Stimulated activated CD4-positive, alpha-beta T cell treated with anti-CD3 and anti-CD28 coated beads, TNF-alpha, amount 100 ng/mL, for 24 hours (primary cell): ENCODE measurements around the gene ECE2.
A peak's percentile ranks its signal among the peaks of the same experiment; 100 is the strongest.

Experiments used
- DNase-seq, 3 experiments: peaks; one replicate each; pipeline ENCODE4 v3.0.0-alpha.2; 2020; ENCODE audit warnings: low read depth in 3 of 3

Gene ECE2

DNA sequence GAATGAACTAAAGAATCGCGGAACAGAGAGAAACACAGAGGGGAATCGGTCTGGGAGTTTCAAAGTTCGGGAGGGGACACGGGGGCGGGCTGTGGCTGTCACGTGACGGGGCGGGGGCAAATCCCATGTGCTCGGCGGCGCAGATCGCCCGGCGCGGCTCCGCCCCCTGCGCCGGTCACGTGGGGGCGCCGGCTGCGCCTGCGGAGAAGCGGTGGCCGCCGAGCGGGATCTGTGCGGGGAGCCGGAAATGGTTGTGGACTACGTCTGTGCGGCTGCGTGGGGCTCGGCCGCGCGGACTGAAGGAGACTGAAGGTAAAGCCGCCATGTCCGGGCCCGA lies 38.5 kb downstream of the ECE2 start, which contains the start of gene EIF4G1:
Gene EIF4G1 (plus strand): TSS at position 244 of the 337 bp plus-strand sequence. CDS start 1,191 bp downstream, outside the sequence.
- peak; percentile 83 to 92 (median 88) for DNase-seq

DNA sequence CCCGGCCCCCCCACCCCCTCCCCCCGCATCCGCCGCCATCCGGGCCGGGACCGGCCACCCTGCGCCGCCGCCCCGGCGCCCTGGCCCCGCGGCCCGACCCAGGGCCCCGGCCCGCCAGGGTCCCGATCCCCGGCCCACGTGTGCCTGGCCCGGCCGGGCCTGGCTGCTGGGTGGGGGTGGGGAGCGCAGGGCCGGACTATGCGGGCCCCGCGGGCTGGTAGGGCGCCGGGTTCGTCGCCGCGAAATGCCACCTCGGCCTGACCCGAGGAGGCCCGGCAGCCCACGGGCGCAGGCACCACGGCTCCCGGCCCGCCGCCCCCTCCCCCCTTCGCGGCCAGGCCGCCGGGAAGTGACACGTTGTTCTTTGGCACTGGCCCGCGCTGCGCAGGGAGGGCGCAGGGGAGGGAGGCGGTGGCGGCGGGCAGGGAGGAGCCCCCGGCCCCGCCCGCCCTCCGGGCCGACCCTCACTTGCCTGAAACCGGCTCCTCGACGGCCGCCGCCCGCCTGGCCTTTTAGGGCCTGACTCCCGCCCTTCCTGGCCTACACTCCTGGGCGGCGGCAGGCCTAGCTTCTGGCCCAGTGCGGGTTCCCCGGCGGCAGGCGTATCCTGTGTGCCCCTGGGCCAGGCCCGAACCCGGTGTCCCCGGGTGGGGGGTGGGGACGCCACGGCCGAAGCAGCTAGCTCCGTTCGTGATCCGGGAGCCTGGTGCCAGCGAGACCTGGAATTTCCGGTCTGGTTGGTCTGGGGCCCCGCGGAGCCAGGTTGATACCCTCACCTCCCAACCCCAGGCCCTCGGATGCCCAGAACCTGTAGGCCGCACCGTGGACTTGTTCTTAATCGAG lies 39.1 kb downstream of the ECE2 start:
- peak in 1 of 3 experiments; percentile 57 for DNase-seq

DNA sequence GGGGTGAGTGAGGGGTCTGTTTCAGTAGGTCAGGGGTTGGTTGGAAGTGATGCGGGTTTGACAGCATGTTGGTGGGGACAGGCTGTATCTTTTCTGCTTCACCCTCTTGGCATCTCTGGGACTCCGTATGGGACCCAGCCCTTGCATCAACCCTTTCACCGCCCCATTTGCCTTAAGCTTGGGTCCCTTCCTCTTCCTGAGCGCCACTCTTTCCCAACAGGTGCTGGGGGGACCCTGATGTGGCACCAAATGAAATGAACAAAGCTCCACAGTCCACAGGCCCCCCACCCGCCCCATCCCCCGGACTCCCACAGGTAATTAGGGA lies 39.7 kb downstream of the ECE2 start:
- no peak for DNase-seq

DNA sequence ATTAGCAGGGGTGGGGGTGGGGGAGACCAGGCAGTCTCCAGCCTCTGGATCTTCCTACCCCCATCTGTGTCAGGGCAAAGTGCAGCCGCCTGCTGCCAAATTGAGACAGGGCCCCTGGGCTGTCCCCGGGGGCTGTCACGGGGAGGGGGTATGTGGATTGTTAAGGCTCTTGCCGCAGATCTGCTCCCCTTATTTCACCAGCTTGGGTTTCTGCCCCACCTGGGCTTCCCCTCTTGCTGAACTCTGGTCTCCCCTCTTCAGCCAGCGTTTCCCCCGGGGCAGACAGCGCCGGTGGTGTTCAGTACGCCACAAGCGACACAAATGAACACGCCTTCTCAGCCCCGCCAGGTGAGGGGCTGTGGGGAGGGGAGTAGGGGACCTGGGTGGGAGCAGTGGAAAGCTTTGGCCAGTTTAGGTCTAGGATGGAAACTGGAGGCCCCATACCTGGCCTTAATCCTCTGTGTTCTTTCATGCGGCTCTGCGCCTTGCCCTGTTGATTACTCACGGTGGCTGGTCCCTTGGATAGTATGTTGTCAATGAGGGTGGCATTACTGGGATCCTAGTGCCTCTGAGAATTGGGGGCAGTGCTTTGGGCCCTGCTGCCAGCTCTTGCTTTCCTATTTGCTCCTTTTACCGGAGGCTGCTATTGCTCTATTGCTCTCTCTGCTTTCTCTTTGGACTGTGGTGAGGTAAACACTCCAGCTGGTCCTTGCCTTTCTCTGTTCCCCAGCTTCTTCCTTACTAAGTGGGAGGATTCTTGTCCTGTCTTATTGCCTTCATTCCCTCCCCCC lies 40.2 kb downstream of the ECE2 start:
- no peak for DNase-seq

DNA sequence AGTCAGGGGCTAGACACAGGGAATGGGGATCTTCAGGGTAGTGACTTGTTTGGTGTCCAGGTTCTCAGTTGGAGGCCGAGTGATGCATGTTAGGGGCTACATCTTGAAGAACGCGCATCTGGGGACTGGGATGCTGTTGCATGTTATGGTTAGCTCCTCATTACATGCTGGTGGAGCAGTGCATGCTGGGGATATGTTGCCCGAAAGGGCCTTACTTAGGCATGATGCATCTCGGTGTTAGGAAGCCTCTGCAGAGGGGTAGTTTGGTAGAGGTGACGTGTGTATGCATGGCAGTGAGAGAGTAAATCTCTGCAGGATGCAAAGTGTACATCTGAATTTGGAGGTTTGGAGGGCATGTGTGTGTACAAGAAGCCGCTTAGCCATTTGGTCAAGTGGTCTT lies 41.0 kb downstream of the ECE2 start:
- no peak for DNase-seq

DNA sequence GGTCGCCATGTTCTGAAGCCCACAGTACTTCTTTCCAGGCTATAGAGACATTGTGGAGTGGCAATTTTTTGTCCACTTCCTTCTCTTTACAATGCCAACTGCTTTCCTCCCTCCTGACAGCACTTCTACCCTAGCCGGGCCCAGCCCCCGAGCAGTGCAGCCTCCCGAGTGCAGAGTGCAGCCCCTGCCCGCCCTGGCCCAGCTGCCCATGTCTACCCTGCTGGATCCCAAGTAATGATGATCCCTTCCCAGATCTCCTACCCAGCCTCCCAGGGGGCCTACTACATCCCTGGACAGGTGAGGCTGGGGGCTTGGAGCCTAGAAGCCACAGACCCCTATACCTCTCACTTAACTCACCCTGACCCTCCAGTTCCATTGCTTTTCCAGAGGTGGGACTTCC lies 41.4 kb downstream of the ECE2 start:
- DNase-seq, result no peak

DNA sequence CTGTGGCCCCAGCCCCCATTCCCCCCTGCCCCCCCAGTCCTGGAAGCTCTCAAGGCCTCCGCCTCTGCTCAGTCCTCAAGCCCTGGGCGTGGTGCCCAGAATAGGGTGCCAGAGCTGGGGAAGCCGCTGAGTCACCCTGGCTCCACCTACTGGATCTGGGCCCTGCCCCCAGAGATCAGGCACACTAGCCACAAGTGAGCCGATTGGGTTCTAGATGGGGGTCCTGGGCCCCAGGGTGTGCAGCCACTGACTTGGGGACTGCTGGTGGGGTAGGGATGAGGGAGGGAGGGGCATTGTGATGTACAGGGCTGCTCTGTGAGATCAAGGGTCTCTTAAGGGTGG lies 44.3 kb downstream of the ECE2 start:
- DNase-seq, result peak in 1 of 3 experiments; percentile 59

DNA sequence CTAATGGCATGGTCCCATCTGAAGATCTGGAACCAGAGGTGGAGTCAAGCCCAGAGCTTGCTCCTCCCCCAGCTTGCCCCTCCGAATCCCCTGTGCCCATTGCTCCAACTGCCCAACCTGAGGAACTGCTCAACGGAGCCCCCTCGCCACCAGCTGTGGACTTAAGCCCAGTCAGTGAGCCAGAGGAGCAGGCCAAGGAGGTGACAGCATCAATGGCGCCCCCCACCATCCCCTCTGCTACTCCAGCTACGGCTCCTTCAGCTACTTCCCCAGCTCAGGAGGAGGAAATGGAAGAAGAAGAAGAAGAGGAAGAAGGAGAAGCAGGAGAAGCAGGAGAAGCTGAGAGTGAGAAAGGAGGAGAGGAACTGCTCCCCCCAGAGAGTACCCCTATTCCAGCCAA lies 45.8 kb downstream of the ECE2 start:
- DNase-seq, result no peak

DNA sequence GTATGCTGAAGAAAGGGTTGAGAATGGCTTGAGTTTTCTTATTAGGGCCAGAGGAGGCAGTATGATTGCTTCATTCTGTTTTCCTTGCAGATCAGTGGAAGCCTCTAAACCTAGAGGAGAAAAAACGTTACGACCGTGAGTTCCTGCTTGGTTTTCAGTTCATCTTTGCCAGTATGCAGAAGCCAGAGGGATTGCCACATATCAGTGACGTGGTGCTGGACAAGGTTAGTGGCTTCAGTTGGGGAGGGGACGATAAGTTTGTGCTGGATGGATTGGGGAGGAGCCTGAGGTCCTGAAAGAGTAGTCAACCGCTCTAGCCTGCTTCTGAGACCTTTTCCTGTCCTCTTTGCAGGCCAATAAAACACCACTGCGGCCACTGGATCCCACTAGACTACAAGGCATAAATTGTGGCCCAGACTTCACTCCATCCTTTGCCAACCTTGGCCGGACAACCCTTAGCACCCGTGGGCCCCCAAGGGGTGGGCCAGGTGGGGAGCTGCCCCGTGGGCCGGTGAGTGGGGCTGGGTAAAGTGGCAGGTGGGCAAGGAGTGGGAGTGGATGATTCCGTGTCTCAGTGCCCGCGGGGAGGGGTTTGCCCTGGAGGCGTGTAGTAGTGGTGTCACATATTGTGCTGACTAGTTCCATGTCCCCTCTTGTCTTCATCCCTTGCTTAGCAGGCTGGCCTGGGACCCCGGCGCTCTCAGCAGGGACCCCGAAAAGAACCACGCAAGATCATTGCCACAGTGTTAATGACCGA lies 47.1 kb downstream of the ECE2 start:
- DNase-seq, result no peak

DNA sequence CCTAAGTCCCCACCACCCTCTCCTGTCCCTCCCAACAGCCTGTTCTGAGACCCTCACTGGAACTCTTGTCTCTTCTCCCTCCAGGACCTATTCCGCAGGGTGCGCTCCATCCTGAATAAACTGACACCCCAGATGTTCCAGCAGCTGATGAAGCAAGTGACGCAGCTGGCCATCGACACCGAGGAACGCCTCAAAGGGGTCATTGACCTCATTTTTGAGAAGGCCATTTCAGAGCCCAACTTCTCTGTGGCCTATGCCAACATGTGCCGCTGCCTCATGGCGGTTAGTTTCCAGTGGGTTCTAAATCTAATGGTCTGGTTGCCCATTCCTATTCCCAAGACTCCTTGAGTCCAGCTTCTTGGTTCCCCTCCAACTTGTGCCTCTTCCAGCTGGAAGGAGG lies 47.9 kb downstream of the ECE2 start:
- no peak for DNase-seq

DNA sequence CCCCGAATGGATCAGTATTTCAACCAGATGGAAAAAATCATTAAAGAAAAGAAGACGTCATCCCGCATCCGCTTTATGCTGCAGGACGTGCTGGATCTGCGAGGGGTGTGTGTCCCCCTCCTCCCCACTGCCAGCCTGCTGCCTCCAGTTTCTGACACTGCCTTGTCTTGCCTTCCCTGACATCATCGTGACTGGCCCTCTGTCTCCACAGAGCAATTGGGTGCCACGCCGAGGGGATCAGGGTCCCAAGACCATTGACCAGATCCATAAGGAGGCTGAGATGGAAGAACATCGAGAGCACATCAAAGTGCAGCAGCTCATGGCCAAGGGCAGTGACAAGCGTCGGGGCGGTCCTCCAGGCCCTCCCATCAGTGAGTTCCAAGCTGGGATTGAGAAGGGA lies 49.4 kb downstream of the ECE2 start:
- no peak for DNase-seq

DNA sequence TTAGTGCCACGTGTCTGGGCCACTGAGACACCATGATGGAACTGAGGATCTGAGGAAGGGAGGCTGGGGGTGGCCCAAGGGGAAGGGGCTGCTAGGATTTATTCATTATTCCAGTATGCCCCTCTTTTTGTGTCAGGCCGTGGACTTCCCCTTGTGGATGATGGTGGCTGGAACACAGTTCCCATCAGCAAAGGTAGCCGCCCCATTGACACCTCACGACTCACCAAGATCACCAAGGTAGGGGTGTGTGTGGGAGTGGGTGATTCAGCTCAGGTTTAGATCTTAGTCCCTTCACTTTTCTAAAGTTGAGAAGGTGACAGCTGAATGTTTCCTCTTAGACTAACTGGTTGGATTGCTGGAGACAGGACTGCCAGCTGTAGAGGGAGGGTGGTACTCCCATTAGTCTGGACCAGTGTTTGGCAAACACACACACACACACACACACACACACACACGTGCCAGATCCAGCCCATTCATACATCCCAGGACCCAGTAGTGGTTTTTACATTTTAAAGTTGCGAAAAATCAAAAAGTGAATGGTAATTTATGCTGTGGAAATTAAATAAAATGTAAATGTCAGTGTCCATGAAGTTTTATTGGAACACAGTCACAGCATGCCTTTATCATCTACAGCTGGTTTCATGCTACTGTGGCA lies 50.0 kb downstream of the ECE2 start:
- peak in 2 of 3 experiments; percentile 21 to 33 for DNase-seq

DNA sequence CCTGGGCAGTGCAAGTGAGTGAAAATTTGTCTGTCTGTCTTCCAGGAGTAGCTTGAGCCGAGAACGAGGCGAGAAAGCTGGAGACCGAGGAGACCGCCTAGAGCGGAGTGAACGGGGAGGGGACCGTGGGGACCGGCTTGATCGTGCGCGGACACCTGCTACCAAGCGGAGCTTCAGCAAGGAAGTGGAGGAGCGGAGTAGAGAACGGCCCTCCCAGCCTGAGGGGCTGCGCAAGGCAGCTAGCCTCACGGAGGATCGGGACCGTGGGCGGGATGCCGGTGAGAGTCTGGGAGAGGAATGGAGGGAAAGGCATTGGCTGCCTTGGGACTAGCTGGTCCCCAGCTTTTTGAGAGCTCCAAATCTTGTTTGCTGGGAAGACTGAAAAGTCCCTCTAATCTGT lies 51.3 kb downstream of the ECE2 start:
- DNase-seq, result no peak

DNA sequence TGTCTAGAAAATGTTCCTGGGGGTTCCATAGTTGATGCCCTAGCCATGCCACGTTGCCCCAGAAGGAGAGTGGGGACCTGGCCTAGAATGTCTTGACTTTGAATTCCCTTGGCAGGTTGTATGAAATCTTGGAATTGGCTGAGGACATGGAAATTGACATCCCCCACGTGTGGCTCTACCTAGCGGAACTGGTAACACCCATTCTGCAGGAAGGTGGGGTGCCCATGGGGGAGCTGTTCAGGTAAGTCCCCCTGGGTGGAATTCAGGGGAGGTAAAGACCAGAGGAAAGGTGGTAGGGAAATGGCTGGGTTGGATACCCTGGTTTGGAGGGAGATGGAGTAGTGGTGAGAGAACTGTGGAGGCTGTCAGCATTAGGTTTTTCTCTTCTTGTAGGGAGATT lies 52.7 kb downstream of the ECE2 start:
- no peak for DNase-seq

DNA sequence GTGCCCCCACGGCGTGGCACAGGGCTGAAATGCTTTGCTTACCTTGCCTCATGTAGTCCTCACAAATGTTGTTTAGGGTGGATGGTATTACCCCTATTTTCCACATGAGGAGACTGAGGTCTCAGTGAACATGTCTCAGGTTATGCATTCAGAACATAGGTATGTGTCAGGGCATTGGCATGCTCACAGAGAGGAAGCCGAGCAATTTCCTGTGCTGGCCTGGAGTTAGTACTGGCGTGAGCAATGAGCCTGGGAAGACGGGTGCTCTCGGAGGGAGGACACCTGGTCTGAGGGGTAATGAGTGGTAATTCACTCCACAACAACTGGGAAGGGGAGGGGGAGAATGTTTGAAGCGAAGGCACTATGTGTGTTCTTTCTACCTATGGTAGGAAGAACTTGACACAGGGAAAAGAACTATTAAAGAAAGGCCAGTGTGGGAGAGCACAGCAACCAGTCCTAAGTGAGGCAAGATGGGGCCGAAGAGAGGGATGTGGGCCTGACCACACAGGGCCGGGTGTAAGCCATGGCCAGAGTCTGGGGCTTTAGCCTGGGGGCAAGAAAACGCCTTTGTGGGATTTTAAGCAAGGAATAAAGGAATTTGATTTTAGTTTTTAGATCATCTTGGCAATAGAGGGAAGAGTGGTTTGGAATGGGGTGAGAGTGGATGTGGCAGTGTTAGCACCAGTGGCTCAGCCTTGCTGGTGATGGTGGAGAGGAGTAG lies 56.7 kb downstream of the ECE2 start:
- no peak for DNase-seq

DNA sequence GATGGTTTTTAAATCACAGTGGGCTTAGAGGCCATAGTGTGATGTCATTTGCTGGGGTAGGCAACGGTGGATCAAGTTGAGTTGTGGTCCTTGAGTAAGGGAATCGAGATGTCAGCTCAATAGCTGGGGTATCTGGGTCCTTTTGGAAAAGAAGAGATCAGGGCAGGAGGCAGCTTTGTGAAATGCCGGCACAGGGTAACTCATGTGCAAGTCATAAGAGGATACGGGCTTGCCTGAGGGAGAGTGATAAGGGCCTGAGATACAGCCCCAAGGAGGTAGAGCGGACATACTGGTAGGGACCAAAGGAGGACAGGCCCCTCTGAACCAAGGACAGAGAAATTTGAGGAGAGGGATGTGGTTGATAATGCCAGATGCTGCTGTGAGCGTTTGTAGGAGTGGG lies 57.4 kb downstream of the ECE2 start:
- DNase-seq, result no peak

DNA sequence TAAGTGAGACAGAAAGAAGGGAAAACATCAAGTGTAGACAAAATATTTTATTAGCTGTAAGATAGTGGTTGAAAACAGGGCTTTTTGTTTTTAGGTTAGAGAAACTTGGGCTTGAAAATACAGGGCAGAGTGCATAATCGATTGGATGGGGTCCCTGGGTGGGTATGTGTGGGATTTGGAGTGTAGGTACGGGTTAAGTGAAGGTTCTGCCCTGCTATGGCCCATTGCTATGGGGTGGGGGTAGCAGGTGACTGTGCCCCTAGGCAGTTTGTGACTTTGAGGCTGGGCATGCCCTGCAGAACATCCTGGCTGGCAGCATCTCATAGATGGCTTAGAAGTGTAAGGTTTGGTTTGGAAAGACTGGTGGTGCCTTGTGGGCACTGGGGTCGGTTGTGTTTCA lies 57.9 kb downstream of the ECE2 start:
- no peak for DNase-seq

DNA sequence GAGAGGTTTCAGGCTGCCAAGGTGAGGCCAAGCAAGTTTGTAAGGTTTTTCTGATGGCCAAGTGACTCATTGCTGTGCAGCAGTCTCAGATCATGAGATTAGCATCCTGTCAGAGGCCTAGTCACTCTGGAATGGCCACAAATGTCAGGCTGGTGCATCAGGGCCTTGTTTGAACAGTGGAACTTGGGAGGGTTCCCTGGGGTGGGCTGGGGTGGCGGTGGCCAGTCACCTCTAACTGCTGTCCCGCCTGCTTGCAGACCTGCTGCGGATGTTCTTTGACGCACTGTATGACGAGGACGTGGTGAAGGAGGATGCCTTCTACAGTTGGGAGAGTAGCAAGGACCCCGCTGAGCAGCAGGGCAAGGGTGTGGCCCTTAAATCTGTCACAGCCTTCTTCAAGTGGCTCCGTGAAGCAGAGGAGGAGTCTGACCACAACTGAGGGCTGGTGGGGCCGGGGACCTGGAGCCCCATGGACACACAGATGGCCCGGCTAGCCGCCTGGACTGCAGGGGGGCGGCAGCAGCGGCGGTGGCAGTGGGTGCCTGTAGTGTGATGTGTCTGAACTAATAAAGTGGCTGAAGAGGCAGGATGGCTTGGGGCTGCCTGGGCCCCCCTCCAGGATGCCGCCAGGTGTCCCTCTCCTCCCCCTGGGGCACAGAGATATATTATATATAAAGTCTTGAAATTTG lies 58.8 kb downstream of the ECE2 start:
- DNase-seq, result peak in 1 of 3 experiments; percentile 34

DNA sequence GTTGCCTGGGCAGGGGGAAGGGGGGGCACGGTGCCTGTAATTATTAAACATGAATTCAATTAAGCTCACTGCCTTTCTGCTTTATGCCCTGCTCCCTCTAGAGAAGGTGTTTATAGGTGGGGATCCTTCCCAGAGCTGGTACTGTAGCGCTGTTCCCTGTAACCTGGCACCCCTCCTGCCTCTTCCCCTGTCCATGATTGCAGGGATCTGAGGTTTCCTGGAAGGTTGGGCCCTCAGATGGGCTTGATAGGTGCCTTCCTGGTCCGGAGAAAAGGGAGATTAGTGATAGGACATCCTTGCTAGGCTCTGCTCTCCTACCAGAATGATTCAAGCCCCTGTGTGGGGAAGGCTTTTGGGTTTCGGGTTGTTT lies 59.5 kb downstream of the ECE2 start:
- no peak for DNase-seq

DNA sequence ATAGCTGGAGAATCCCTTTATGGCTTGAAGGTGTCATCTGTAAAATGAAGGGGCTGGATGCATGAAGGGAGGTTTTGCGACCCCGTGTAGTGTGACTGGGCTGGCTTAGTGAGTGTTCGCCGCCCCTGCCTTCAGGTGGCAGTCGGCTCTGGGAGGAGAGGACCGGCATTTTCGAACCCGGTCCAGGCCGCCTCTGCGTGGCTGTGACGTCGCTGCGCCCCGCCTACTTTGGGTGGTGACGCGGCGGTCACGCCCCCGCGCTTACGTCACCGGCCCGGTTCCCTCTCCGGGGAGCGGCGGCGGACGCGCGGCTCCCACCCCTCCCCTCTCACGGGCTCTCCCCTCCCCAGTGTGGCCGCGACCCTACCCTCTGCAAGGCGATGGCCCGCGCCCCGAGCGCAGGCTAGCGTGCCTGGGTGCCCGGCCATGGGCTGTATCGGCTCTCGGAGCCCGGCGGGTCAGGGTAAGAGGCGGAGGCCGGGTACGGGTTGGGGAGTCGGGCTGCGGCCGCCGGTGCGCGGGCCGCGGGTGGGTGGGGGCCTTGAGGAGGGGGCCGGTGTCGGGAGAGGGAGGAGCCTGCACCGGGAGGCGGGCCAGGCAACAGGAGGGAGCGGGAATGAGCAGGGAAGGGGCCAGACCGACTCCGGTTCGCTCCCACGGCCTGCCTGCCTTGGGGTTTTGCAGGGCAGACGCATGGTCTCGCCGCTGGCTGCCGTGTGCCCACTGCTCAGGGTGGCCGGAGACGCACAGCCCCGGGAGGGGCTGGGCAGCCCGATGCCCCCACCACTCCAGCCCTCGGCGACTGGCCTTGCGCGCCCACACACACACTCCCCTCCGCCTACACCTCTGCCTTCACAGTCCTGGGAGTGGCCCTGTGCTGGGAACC lies 60.1 kb downstream of the ECE2 start:
- DNase-seq, result peak; percentile 75 to 86 (median 84)
